HL-60 (cell line): ENCODE data around the gene ADPRM.
"Not testable (repeated sequence)": the region's sequence is repeated elsewhere in the genome, so short reads cannot be mapped to it uniquely, and the experiment has no call there.

ENCODE experiments used
- DNase-seq, 2 experiments: peaks; one replicate each; pipeline ENCODE4 v3.0.0-alpha.2; 2010 to 2020; ENCODE audit warnings: low read depth in 1 of 2, low spot score in 1 of 2
- H3K27ac ChIP-seq: fragments of 250-450 bp; sonication (Bioruptor Pico); replicated peaks from 2 replicates; pipeline ENCODE4 v1.5.1; 2020; ENCODE audit warnings: mild to moderate bottlenecking, moderate library complexity
- H3K27me3 ChIP-seq: fragments of 250-450 bp; sonication (Bioruptor Pico); 2 replicates; pipeline ENCODE4 v1.5.1; 2021; ENCODE audit warnings: mild to moderate bottlenecking, moderate library complexity; ENCODE audit not compliant: insufficient read depth, poor library complexity, severe bottlenecking
- H3K4me3 ChIP-seq: replicated peaks from 2 replicates; pipeline ENCODE4 v1.5.1; 2011; ENCODE audit warnings: mild to moderate bottlenecking, control low read depth, low read length; ENCODE audit not compliant: insufficient read depth
- GABPA ChIP-seq: IDR thresholded peaks from 2 replicates; pipeline ENCODE4 v1.6.1; 2012; ENCODE audit warnings: low read depth
- POLR2AphosphoS5 ChIP-seq: IDR thresholded peaks from 2 replicates; pipeline ENCODE4 v1.6.1; 2012; ENCODE audit warnings: low read depth
- REST ChIP-seq: IDR thresholded peaks from 2 replicates; pipeline ENCODE4 v1.6.1; 2012; ENCODE audit warnings: low read depth; ENCODE audit not compliant: insufficient replicate concordance
- SPI1 ChIP-seq: IDR thresholded peaks from 2 replicates; pipeline ENCODE4 v1.6.1; 2012; ENCODE audit warnings: low read depth, mild to moderate bottlenecking, borderline replicate concordance
- TF ChIP-seq, protein P1 (sequence below): IDR thresholded peaks from one replicate; pipeline ENCODE4 v1.5.1; 2011; ENCODE audit warnings: low read length, control low read depth, inconsistent platforms; ENCODE audit not compliant: insufficient read depth

ADPRM gene

DNA sequence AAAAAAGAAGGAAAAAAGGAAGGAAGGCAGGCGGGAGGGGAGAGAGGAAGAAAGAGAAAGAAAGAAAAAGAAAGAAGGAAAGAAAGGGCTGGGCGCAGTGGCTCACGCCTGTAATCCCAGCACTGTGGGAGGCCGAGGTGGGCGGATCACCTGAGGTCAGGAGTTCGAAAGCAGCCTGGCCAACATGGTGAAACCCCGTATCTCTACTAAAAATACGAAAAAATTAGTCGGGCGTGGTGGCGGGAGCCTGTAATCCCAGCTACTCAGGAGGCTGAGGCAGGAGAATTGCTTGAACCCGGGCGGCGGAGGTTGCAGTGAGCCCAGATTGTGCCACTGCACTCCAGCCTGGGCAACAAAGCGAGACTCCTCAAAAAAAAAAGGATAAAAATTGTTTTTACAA is 32.9 kb downstream of the ADPRM start:
- not testable (repeated sequence) for H3K27me3 ChIP-seq, DNase-seq, H3K27ac ChIP-seq
- H3K4me3 ChIP-seq = peak overlapping the region; percentile 37; the same call in 1 of the 2 replicates

DNA sequence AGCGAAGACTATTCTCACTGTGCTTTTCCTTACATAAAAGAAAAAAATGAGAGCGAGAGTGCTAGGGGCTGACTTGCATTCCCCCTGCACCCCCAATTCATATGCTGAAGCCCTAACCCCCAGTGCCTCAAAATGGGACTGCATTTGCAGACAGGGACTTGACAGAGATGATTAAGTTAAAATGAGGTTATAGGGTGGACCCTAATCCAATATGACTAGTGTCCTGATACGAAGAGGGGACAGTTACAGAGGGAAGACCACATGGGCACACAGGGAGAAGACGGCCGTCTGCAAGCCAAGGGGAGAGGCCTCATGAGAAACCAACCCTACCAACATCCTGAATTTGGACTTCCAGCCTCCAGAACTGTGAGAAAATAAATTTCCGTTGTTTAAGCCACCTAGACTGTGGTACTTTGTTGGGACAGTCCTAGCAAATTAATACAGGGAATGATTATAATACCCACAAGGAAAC is 34.0 kb downstream of the ADPRM start:
- no peaks in the 10 kb centered on the region for H3K27me3 ChIP-seq
- TF ChIP-seq SPI1 (no peak), POLR2AphosphoS5 (no peak), REST (no peak), GABPA (no peak)
- TF ChIP-seq, protein P1, sequence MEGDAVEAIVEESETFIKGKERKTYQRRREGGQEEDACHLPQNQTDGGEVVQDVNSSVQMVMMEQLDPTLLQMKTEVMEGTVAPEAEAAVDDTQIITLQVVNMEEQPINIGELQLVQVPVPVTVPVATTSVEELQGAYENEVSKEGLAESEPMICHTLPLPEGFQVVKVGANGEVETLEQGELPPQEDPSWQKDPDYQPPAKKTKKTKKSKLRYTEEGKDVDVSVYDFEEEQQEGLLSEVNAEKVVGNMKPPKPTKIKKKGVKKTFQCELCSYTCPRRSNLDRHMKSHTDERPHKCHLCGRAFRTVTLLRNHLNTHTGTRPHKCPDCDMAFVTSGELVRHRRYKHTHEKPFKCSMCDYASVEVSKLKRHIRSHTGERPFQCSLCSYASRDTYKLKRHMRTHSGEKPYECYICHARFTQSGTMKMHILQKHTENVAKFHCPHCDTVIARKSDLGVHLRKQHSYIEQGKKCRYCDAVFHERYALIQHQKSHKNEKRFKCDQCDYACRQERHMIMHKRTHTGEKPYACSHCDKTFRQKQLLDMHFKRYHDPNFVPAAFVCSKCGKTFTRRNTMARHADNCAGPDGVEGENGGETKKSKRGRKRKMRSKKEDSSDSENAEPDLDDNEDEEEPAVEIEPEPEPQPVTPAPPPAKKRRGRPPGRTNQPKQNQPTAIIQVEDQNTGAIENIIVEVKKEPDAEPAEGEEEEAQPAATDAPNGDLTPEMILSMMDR = no peak
- no peak overlapping the region for H3K27ac ChIP-seq
- no peak overlapping the region for H3K4me3 ChIP-seq
- no peak for DNase-seq

- not testable (repeated sequence) for H3K27ac ChIP-seq, H3K4me3 ChIP-seq, H3K27me3 ChIP-seq, DNase-seq
These were observed 34.7 kb downstream of the ADPRM start for GRCh38 chr17:10732121-10732520.

GRCh38 chr17:10733666-10734065 is 36.3 kb downstream of the ADPRM start:
- no peaks in the 10 kb centered on the region for H3K27me3 ChIP-seq
- H3K27ac ChIP-seq = no peak overlapping the region
- no peak for DNase-seq
- TF ChIP-seq, protein P1 = no peak
- no peak for TF ChIP-seq POLR2AphosphoS5
- TF ChIP-seq SPI1 = no peak
- no peak for TF ChIP-seq REST
- no peak for TF ChIP-seq GABPA
- no peak overlapping the region for H3K4me3 ChIP-seq

DNA sequence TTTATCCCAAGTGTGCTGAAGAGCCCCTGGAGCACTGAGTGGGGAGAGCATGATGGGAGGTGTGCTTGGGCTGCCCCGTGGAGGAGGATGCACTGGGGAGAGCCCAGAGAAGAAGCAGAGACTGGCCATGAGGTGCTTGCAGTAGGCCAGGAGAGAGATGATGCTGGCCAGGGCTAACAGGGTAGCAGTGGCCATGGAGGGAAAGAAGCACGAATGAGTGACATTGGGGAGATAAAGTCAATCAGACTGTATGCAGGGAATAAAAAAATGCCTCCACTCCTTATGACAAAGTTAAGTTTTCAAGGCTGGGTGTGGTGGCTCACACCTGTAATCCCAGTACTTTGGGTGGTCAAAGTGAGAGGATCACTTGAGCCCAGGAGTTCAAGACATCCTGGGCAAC is 37.9 kb downstream of the ADPRM start:
- H3K27me3 ChIP-seq = no peaks in the 10 kb centered on the region
- no peak overlapping the region for H3K4me3 ChIP-seq
- TF ChIP-seq POLR2AphosphoS5 = no peak
- no peak overlapping the region for H3K27ac ChIP-seq
- no peak for DNase-seq
